Caco-2 (cell line): ENCODE measurements around the gene ANKRD44. TPM values are rescaled to one million over a fixed set of nuclear protein-coding genes. Genes with fewer than 3 reads are reported as not detected.

Experiments
- BruUV-seq: library from RNA; stranded (reverse); fragments of 400-500 nt; replicated peaks from 2 replicates; lab custom pipeline; 2021; lab: Mats Ljungman, UMichigan
- CTCF ChIA-PET: fragments of 300-600 bp; sonication (Branson Sonifier 250); formaldehyde crosslinking; loops from one replicate; lab custom pipeline; 2022; ENCODE audit warnings: antibody characterized with exemption; lab: Charles Lee
- POLR2A ChIA-PET: fragments of 300-600 bp; sonication (Branson Sonifier 250); formaldehyde crosslinking; loops from one replicate; lab custom pipeline; 2022; ENCODE audit warnings: antibody characterized with exemption; lab: Charles Lee
- DNase-seq, 2 experiments: peaks; one replicate each; pipeline versions ENCODE4 v3.0.0 to v3.0.0-alpha.2; 2020 to 2022
- H3K27me3 ChIP-seq: replicated peaks from 2 replicates; pipeline ENCODE4 v1.6.0; 2011; ENCODE audit warnings: low read length; ENCODE audit not compliant: control insufficient read depth, insufficient read depth
- H3K36me3 ChIP-seq: 2 replicates; pipeline ENCODE4 v1.5.1; 2011; ENCODE audit warnings: low read length; ENCODE audit not compliant: control insufficient read depth, insufficient read depth
- H3K4me1 ChIP-seq: fragments of 250-450 bp; sonication (Bioruptor Pico); 2 replicates; pipeline ENCODE4 v1.5.1; 2020; ENCODE audit warnings: mild to moderate bottlenecking
- H3K4me3 ChIP-seq: 2 replicates; pipeline ENCODE4 v1.5.1; 2011; ENCODE audit warnings: low read depth, mild to moderate bottlenecking, control low read depth, low read length
- H3K9me3 ChIP-seq: fragments of 250-450 bp; sonication (Bioruptor Pico); 2 replicates; pipeline ENCODE4 v1.5.1; 2020; ENCODE audit warnings: mild to moderate bottlenecking, moderate library complexity
- H3K27ac Mint-ChIP-seq: one replicate; pipeline ENCODE4 v1.8.0; 2022; ENCODE audit warnings: mixed read lengths; ENCODE audit not compliant: unreplicated experiment
- H3K27me3 Mint-ChIP-seq: one replicate; pipeline ENCODE4 v1.8.0; 2022; ENCODE audit warnings: mixed read lengths; ENCODE audit not compliant: insufficient read depth, unreplicated experiment
- H3K36me3 Mint-ChIP-seq: one replicate; pipeline ENCODE4 v1.8.0; 2022; ENCODE audit warnings: mild to moderate bottlenecking, mixed read lengths; ENCODE audit not compliant: insufficient read depth, unreplicated experiment
- H3K4me1 Mint-ChIP-seq: one replicate; pipeline ENCODE4 v1.8.0; 2022; ENCODE audit warnings: low read depth, mixed read lengths; ENCODE audit not compliant: unreplicated experiment
- H3K4me3 Mint-ChIP-seq: one replicate; pipeline ENCODE4 v1.8.0; 2022; ENCODE audit warnings: mild to moderate bottlenecking, moderate library complexity, mixed read lengths; ENCODE audit not compliant: unreplicated experiment
- H3K9me3 Mint-ChIP-seq: one replicate; pipeline ENCODE4 v1.8.0; 2022; ENCODE audit warnings: mixed read lengths; ENCODE audit not compliant: unreplicated experiment
- CTCF ChIP-seq, 2 experiments: fragments of 200-600 bp in 1 of 2; IDR thresholded peaks; 1 replicate in 1 of 2; 2 replicates in 1 of 2; pipeline versions ENCODE4 v1.5.1 to v1.8.0; 2011 to 2022; ENCODE audit warnings: antibody characterized with exemption in 1 of 2, control low read depth in 1 of 2, inconsistent platforms in 1 of 2, low read depth in 1 of 2, low read length in 1 of 2, mild to moderate bottlenecking in 1 of 2, moderate library complexity in 1 of 2; ENCODE audit not compliant: insufficient read depth in 1 of 2, severe bottlenecking in 1 of 2, unreplicated experiment in 1 of 2
- intact Hi-C: fragments of 100-400 bp; cut with micrococcal nuclease; formaldehyde crosslinking; loops from one replicate; pipeline ENCODE4 v1.10.0; 2022; ENCODE audit not compliant: unreplicated experiment
- total RNA-seq: library from RNA; stranded (reverse); gene quantifications from 2 replicates; pipeline ENCODE4 v1.2.3, GENCODE V29; 2022

The ANKRD44 gene
- total RNA-seq, 1 experiment from 2014 or later: 1.0 TPM

- H3K9me3 Mint-ChIP-seq: no peaks in the 10 kb centered on the region
- CTCF ChIA-PET: no interaction called here
- H3K27ac Mint-ChIP-seq: no peak overlapping the region
- no peak for TF ChIP-seq CTCF (IDR thresholded peaks at IDR 0.05; ENCODE audit: insufficient read depth in 1 of 2, low read depth in 1 of 2, low read length in 1 of 2, severe bottlenecking in 1 of 2, unreplicated experiment in 1 of 2)
- no TSS peak for BruUV-seq
- intact Hi-C loops: no loop called here
- H3K36me3 Mint-ChIP-seq: no peaks in the 10 kb centered on the region
- H3K4me1 ChIP-seq: 0 out of 2 replicates have a peak, but pooled peaks cover 4% of the 10 kb centered on the region
- no peaks in the 10 kb centered on the region for H3K36me3 ChIP-seq
- peaks cover 3% of the 10 kb centered on the region for H3K27me3 Mint-ChIP-seq
- no peak overlapping the region for H3K4me3 Mint-ChIP-seq
- POLR2A ChIA-PET: no interaction called here
- H3K4me3 ChIP-seq: no peak overlapping the region
- no peaks in the 10 kb centered on the region for H3K27me3 ChIP-seq
- DNase-seq: no peak
- no peaks in the 10 kb centered on the region for H3K9me3 ChIP-seq
- no peaks in the 10 kb centered on the region for H3K4me1 Mint-ChIP-seq
Measured at GRCh38 chr2:196957442-196957841, 353.1 kb downstream of the ANKRD44 start.

GRCh38 chr2:196956069-196956468 is 354.5 kb downstream of the ANKRD44 start:
- H3K27me3 ChIP-seq: no peaks in the 10 kb centered on the region
- TF ChIP-seq CTCF (IDR thresholded peaks at IDR 0.05; ENCODE audit: insufficient read depth in 1 of 2, low read depth in 1 of 2, low read length in 1 of 2, severe bottlenecking in 1 of 2, unreplicated experiment in 1 of 2): no peak
- Mint-ChIP-seq H3K4me3 (no peak overlapping the region), H3K9me3 (no peaks in the 10 kb centered on the region), H3K36me3 (no peaks in the 10 kb centered on the region), H3K27me3 (peaks cover 3% of the 10 kb centered on the region), H3K27ac (no peak overlapping the region), H3K4me1 (no peaks in the 10 kb centered on the region)
- no peak overlapping the region for H3K4me3 ChIP-seq
- intact Hi-C loops: no loop called here
- no peaks in the 10 kb centered on the region for H3K9me3 ChIP-seq
- DNase-seq: no peak
- CTCF ChIA-PET: no interaction called here
- 0 out of 2 replicates have a peak, but pooled peaks cover 4% of the 10 kb centered on the region for H3K4me1 ChIP-seq
- POLR2A ChIA-PET: no interaction called here
- no TSS peak for BruUV-seq
- H3K36me3 ChIP-seq: no peaks in the 10 kb centered on the region

- no peak overlapping the region for H3K27ac Mint-ChIP-seq
- POLR2A ChIA-PET: no interaction called here
- no peak overlapping the region for H3K4me3 Mint-ChIP-seq
Measured at GRCh38 chr2:196955036-196955435, 355.5 kb downstream of the ANKRD44 start.

More at GRCh38 chr2:196955036-196955435, 355.5 kb downstream of the ANKRD44 start:
- TF ChIP-seq CTCF (IDR thresholded peaks at IDR 0.05; ENCODE audit: insufficient read depth in 1 of 2, low read depth in 1 of 2, low read length in 1 of 2, severe bottlenecking in 1 of 2, unreplicated experiment in 1 of 2): no peak
- H3K9me3 Mint-ChIP-seq: no peaks in the 10 kb centered on the region
- Histone ChIP-seq H3K9me3 (no peaks in the 10 kb centered on the region), H3K36me3 (no peaks in the 10 kb centered on the region), H3K27me3 (no peaks in the 10 kb centered on the region), H3K4me3 (no peak overlapping the region), H3K4me1 (0 out of 2 replicates have a peak, but pooled peaks cover 4% of the 10 kb centered on the region)
- H3K27me3 Mint-ChIP-seq: peaks cover 10% of the 10 kb centered on the region
- H3K36me3 Mint-ChIP-seq: no peaks in the 10 kb centered on the region
- H3K4me1 Mint-ChIP-seq: no peaks in the 10 kb centered on the region
- CTCF ChIA-PET: no interaction called here
- intact Hi-C loops: no loop called here
- no peak for DNase-seq
- BruUV-seq: no TSS peak
